ENCODE results near the gene REL.
"Not testable (repeated sequence)": the region's sequence is repeated elsewhere in the genome, so short reads cannot be mapped to it uniquely, and the experiment has no call there.

The REL gene

DNA sequence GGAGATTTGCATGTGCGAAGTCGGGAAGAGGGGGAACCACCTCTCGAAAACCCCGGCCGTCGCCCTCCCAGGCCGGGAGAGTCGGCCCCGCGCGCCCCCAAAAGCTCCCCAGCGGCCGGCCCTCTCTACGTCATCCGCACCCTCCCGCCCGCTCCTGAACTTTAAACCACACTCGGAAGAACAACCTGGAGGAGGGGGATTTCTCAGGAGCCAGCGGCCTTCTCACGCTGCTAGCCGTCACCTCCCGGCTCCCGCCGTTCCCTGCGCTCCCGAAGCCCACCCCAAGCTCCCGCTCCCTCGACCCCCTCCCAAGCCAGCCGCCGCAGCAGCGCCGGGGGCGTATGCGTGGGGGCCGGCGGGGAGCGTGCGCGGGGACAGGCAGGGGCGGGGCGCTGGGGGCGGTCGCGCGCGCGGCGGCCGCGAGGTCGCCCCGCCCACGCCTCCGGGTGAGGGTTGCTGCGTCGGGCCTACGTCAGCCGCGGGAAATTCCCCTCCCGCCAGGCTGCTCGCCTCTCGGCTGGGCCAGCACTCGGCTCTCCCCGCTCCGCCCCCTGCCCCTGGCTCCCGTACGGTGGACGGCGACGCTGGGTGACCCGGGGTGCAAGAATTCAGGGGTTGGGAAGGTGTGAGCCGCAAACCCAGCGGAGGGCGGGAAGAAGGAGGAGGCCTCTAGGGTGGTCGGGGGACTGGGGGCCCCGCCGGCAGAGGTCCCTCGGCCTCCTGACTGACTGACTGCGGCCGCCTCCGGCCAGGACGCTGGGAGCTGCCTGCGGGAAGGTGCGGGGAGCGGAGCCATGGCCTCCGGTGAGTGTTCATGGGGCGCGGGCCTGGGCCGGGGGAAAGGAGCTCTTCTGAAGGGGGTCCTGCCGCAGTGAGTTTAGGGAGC lies at the start of gene REL:
REL (plus strand) TSS at position 528 of the 886 bp plus-strand sequence; CDS start at position 795, 267 bp downstream.
- DNase-seq = peak; percentile 77 to 86

DNA sequence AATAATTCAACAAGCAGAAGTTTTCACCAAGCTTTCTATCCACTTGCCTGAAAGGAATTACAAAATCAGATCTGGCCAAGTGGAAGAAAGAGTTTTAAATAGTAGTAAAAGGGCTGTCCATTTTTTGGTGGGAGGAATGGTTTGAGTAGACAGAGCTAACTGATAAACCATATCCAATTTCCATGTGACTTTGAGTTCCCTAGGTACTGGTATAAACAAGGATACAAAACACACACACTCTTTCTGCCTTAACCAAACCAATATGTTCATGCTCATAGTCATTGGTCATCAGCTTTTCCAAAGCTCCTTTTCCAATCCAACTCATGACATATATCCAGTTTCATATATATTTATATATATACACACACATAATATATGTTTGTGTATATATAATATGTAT lies 49.5 kb upstream of the REL start:
- no peak for DNase-seq

DNA sequence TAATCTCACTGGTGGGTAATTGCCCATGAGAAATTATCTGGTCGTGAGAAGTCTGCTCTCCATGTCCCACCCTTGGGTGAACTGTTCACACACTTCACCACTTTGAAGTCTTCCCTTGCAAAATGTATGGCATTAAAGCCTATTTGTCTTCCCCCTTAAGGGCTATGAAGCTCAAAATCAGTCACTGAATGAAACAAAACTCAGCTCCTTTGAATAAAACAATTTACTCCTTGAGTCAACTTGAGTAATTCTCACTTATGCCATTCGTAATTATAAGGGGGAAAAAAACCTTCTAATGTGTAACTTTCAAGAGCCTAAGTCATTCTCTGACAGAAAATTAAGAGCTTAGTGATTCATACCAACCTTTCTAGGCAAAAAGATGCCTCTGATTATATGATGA lies 48.8 kb upstream of the REL start:
- DNase-seq = no peak

DNA sequence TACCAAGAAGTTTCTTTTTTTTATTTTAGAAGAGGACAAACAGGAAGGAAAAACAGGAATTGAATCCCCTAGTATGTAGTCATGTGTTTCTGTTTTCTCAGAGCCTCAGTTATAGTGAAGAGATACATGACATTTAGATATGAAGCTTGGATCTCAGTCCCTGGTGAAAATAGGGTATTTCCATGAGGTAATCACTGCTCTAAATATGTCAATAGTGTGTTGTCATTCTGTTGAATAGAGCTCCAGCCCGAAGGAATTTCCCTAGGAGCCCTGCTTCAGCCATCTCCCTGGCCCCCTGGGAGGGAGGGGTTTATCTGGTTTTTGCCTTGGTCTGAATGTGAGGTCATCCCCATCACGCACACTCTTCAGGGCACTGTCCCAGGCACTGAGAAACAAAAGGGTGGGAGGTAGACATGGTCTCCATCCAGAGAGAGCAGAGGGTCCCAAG lies 47.1 kb upstream of the REL start:
- DNase-seq = no peak

DNA sequence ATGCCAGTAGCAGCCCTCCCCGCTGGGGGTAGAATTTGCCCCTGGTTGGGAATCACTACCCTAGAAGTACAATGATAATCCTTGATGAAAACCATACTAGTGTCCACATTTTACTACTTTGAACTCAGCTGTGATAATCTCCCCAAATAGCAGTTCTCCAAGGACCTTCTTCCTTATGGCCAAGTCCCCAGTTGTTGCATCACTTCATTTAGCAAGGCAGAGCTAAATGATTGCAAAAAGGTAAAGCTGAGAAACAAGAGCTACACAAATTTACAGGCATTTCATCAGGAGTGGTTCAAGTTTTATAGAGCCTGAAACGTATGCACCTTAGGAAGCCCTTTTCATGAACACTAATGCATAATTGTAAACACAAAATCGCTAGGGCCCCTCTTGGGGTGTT lies 44.9 kb upstream of the REL start:
- DNase-seq = no peak

DNA sequence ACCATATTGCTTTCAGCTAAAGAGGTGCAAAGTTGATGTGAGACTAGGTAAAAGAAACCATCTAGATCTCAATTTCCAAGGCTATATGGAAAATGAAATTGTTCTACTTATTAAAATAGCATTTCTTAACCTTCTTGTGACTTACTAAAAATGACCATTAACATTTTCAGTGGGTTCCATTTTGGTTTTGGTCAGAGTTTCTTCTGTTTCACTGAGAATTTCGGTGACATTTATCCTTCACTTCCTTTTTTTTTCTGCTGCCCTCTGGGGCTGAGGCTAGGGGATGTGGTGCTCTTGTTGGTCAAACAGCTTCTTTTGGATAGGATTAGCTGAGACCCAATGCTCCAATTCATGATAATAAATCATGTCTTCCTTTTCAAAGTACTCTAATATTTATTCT lies 44.3 kb upstream of the REL start:
- no peak for DNase-seq

DNA sequence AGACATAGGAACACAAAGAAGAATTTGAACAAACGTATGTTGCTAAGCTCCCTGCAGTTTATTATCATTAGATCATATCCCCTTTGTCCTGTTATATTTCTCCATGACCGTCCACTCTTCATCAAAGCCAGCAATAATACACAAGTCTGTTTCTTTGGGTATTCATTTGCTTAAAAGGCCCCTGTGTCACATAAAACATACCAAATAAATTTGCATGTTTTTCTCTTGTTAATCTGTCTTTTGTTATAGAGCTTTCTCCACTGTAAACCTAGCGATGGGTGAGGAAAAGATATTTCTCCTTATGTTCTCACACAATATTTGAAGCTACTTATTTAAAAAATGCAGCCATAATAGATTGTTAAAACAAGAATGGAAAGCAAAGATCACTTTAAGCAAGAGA lies 42.9 kb upstream of the REL start:
- DNase-seq = no peak

DNA sequence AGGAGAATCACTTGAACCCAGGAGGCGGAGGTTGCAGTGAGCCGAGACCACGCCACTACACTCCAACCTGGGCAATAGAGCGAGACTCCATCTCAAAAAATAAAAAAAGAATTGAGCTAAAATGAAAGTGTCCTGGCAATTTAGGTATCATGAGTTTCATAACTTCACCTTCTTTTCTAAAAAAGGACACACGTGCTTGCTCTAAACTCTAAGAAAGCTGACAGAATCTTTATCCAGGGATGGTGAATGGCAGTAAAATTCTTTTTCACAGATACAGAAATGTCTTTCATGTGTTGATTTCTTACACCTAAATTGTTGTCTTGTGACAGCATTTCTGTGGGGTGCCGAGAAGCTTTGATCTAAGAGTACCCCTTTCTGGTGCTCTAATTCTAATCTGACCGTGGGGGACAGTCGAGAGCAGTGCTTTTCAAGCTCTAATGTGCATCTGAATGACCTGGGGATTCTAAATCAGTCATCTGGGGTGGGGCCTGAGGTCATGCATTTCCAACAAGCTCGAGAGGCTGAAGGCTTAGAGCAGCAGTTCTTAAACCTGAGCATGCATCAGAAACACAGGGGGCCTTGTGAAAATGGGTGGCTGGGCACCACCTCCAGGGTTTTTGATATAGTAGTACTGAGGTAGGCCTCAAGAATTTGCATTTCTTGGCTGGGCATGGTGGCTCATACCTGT lies 42.1 kb upstream of the REL start:
- DNase-seq = no peak

DNA sequence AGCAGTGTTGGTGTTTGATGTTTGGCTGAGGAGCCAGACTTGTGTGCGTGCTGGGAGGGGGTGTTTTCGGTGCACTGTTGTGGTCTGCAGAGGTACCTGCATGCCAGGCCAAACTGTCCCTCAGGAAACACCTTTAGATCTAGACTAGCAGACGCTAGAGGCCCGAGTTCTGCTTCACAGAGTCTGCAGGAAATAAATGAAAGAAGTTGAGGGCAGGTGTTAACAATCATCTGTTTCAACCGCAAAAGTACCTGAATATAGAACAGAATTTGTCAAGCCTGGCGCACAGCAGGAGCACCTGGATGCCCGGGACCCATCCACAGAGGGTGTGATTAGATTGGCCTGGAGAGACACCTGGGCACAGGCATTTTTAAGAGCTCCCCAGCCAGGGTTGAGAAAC lies 40.5 kb upstream of the REL start:
- no peak for DNase-seq

DNA sequence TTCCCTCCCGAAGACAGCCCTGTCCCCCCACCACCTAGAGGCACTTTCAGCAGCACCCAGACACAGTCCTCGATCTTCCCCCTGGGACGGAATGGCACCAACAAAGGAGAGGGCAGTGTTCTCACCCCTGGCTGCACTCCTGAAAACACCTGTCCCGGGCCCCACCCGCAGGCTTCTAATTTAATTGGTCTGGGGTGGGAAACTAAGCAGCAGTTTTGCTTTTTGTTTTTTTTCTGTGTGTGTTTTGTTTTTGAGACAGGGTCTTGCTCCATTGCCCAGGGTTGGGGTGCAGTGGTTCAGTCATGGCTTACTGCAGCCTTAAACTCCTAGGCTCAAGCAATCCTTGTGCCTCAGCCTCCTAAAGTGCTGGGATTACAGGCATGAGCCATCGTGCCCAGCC lies 38.4 kb upstream of the REL start:
- DNase-seq = no peak

DNA sequence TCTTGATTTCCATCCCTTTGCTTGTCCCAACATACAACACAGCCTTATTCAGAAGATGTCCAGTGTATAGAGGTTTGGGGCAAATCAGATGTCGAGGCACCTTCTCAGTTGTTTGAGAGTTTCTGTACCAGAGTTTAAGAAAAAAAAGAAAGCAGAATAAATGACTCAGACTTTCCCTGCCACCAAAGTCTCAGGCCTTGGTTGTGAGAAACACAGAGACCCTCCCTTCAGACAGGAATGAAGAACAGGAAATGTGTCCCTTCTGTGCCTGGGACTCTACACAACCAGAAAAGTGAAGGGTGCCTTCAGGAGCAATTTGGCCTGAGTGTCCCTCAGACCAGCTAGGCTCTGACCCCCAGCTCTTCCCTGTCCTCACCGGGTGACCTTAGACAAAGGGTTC lies 37.3 kb upstream of the REL start:
- DNase-seq = peak in 1 of 2 experiments; percentile 10

DNA sequence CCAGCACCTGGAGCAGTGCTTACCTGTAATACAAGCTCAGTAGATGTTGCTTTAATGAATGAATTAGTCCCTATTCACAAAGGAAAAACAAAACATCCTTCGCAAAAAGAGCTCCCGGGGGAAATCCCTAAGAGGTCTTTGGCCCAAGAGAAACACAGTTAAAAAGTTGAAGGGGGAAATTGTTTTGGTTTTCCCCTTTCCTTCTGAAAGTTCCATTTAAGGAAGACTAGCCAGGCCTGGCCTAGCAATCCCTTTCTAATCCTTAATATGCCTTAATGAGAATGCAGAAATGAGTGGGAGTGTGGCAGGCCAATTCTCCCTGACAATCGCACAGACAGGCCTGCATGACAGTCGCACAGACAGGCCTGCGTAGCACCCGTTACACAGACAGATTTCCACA lies 33.5 kb upstream of the REL start:
- DNase-seq = no peak

DNA sequence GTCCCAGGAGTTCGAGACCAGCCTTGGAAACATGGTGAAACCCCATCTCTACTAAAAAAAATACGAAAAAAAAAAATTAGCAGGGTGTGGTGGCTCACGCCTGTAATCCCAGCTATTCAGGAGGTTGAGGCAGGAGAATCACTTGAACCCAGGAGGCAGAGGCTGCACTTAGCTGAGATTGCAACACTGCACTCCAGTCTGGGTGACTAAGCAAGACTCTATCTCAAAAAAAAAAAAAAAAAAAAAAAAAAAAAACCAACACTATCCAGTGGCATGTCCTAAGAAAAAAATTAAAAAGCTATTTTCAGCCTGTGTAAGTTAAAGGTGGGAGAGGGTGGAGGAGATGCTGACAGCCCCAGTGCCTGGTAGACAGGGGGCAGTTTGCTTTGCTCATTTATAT lies 32.2 kb upstream of the REL start:
- DNase-seq = no peak

DNA sequence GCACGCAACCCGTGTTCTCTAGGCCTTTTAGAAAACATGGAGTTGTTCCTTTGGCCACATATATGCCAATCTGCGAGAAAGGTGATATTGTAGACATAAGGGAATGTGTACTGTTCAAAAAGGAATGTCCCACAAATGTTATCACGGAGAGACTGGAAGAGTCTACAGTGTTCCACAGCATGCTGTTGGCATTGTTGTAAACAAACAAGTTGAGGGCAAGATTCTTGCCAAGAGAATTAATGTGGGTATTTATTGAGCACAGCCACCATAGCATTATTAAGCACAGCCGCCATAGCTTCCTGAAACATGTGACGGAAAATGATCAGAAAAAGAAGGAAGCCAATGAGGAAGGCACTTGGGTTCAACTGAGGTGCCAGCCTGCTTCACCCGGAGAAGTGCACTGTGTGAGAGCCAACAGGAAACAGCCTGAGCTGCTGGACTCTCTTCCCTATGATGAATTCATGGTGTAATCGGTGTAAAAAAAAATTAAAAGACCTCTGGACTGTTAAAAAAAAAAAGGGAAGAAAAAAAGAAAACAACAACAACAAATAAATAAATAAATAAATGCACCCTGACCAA lies 29.0 kb upstream of the REL start:
- peak; percentile 27 to 33 for DNase-seq

DNA sequence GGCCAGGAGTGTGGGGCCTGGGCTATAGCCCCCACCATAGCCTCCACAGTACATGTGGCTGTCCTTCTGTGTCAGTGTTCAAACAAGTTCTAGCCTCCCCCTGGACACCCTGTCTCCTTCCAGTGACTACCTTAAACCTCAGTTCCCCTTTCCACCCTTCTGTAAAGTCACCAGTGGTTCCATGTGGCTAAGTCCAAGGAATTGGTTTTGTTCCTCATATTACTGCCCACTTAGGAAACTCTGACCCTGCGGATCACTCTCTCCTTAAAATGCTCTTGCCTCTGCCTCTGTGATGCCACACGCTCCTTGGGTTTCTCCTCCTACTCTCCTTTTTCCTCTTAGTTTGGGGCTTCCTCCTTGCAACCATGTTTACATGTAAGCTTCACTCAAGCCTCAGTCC lies 27.8 kb upstream of the REL start:
- no peak for DNase-seq

DNA sequence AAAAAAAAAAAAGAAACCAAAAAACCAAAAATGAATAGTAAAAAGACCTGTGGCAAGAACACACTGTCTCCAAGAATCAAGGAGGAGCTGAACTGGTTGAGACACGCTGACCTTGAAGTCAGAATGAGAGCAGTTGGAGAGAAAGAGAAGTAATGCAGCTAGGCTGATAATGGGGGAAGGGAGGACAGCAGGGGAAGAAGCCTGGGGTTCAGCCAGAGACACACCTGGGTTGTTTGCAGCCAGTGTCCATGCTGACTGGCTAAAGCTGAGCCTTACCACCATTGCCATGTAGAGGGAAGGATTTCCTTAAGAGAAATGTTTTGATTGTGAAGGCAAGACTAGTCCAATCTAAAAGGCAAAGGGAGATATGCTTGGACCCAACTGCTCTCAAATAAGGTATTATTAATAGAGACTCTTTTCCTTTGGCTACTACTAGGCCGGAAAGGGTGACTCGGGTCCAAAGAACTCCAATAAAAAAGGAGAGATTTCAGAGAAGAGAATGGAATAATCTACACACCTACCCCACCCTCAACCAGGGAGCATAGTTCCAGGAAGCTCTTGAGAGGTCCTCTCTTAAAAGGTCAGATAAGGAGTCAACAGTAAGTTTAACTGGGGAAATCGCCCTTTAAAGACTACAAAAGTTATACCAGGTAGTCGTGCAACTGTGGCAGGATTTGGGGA lies 25.2 kb upstream of the REL start:
- no peak for DNase-seq

DNA sequence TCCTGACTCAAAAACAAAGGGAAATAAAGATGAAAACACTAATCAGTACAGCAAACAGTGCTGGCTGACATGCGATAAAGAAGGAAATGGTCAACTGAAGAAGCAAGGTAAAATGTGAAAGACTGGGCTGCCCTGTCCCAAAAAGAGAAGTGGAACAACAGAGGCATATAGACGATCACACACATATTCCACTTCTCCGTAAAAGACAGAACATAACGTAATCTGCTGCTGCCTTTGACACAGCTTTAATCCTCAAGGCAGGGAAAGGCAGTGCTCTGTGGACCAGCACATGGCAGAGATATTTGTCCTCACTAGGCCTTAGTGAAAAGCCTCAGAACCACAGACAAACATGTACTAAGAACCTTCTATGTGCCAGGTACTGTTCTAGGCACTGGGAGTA lies 24.3 kb upstream of the REL start:
- no peak for DNase-seq

DNA sequence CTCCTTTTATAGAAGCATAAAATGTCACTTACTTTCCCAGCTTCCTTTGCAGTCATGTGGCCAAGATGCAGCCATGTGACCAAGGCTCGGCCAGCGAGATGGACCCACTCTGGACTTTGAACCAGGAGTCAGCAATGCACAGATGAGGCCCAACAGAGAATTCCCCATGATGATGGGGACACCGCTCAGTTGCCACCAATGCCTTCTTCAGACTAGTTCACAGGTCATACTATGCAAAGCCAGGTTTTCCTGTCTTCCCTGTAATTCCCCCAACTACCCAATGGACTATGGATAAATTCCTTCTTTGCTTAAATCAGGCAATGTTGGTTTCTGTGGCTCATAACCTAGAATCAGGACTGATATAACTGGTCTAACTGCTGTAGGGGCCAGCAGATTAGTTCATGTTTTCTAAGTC lies 22.5 kb upstream of the REL start:
- DNase-seq = no peak

DNA sequence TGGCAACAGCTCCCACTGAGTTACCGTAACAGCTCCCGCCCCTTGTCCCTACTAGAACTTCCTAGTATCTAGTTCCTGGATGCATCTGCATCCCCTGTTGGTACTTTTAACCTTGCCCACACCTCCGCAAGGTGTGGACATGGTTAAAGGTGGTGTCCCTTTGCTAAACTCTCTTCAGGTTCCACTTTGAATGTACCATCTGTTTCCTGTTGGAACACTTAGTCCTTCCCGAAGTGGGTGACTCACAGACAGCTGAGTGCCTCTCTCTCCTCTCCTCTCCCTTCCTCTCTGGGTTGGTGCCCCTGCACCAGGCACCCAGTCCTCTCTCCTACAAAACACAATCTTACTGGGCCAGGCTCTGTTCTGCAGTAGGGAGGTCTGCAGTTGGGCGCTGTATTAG lies 19.6 kb upstream of the REL start:
- peak; percentile 66 to 68 for DNase-seq

DNA sequence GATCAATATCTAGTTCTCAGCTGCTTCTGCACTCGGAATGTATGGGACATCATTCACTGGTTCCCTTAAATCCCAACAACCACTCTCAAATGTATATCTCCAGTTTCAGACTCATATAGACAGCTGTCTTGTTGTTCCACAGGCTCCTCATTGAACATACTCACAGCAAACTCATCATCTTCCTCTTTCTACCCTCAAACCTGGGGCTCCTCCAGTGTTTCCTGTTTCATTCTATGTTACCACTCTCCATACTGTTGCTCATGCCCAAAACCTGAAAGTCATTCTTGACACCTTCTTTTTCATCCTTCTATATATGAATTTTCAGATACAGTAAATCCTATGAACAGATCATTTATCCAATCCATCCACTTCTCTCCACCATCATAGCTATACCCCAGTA lies 18.7 kb upstream of the REL start:
- DNase-seq = peak in 1 of 2 experiments; percentile 10

DNA sequence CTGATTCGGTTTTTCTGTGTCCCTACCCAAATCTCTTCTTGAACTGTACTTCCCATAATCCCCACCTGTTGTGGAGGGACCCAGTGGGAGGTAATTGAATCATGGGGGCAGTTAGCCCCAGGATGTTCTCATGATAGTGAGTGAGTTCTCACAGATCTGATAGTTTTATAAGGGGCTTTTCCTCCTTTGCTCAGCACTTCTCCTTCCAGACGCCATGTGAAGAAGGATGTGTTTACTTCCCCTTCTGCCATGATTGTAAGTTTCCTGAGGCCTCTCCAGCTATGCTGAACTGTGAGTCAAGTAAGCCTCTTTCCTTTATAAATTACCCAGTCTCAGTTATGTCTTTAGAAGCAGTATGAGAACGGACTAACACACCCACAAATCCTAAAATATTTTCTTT lies 16.0 kb upstream of the REL start:
- not testable (repeated sequence) for DNase-seq

DNA sequence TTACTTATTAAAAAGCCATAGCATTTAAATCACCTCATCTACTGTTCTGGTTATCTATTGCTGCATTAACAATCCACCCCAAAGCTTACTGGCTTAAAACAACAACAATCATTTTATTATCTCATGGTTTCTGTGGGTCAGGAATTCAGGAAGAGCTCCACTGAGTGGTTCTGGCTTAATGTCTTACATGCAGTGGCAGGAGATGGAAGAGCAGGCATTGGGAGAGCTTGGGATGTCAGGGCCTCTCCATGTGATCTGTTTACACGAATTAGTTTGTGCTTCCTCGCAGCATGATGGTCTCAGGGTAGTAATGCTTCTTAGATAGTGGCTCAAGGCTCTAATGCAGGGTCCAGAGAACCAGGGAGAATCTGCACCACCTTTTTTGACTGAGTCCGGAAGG lies 14.4 kb upstream of the REL start:
- no peak for DNase-seq

DNA sequence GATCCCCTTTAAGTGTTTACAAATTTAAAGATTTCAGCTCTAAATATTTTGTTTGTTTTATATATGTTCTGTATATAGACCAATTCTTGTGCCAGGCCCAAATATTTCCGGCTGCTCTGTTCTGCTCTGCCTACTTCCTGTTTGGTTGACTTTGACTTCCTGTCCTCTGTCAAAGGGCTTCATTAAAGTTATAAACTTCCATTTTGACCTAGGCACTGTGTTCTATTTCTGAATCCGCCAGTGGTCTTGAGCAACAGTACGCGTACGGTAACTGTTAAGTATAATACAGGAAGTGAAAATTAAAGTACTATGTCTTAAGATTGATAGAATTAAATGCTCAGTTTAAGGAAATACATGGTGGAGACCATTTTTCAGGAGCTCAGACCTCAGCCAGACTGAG lies 13.5 kb upstream of the REL start:
- DNase-seq = peak; percentile 90 to 92
